Stimulated activated CD8-positive, alpha-beta memory T cell treated with anti-CD3 and anti-CD28 coated beads, Interleukin-12 subunit alpha, Interleukin-12 subunit beta, amount 100 ng/mL, for 4 hours (primary cell): ENCODE results near the gene CLK3.

ENCODE experiments used
- DNase-seq: peaks from one replicate; pipeline ENCODE4 v3.0.0-alpha.2; 2020; ENCODE audit warnings: low read depth

The CLK3 gene

DNA sequence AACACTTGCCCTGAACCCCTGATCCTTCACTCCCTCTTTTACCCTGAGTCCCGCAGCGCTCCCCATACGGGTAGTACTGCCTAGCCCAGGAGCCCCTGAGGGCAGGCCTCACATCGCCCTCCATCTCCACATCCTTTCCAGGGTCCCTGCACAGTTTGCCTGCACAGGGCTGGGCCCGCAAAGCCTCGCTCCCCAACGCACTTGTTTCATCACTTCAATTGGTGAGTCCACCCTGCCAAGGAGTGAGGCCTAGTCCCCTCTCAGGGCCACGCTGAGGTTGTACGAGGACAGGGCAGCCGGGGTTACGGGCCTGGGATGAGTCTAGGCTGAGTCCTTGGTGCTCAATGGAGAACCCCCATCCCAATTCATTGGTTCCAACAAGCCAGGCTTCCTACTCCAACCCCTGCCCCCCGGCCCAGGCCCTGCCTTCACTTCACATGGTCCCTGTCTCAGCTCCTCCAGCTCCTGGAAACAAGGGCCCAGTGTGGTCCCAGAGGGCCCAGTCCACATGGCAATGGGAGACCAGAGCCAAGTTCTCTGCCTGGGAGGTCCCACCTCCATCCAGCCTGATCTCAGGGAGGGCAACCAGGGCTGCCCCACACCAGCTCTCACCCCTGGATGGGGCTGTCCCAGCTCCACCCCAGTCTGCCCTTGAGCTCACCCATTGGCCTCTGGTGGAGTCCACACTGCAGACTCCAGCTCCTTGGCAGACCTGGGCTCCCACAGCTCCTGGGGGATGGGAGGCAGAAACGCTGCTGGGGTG lies 12.4 kb upstream of the CLK3 start:
- DNase-seq, result no peak

- DNase-seq, result no peak
Observed at GRCh38 chr15:74603789-74604705, 11.6 kb upstream of the CLK3 start.

DNA sequence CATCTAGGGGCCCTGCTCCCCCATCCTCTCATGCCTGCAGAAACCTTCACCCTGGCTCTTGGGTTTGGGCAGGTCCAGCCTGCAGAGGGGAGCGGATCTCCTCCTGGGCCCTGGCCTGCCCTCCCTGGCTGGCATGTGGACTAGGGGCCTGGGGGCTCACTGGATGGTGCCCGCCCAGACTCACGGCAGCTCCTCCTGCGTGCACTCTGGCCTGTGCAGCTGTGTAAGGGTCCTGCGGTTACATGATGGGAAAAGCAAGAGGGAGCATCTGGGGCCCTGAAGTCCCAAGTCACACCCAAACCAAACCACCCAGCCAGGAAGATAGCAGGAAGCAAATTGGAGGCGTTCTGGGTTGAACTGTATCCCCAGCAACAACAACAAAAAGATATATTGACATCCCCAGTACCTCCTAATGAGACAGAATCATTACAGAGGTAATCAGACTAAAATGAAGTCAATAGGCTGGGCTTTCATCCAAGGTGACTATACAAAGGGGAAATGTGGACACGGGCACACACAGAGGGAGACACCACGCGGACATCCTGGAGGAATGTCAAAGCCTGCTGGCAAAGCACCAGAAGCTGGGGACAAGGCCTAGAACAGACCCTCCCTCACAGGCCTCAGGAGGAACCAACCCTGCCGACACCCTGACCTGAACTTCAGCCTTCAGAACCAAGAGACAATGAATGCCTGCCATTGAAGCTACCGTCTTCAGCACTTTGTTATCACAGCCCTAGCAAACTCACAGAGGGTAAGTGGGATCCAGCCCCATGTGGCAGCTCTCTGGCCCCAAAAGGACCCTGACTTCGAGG lies 10.4 kb upstream of the CLK3 start:
- DNase-seq, result no peak

GRCh38 chr15:74605795-74606150 lies 9.9 kb upstream of the CLK3 start:
- no peak for DNase-seq

- DNase-seq, result no peak
Observed at GRCh38 chr15:74608786-74609185, 6.8 kb upstream of the CLK3 start.

DNA sequence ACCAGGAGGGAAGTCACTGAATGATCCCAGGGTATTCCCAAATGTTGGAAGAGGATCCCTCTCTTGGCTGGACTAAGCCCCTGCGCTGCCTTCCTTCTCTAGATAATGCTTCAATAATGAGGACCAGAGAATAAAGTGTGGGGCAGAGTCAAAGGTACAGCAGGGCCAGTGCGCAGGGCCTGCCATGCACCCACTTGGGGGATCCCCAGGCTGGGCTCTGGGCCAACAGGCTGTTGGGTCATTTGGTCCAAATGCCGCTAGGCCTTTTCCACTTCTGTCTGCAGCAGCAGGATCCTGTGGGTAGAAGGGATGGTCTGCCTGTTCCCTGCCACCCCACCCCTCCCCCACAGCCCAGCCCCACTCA lies 5.7 kb upstream of the CLK3 start:
- DNase-seq, result no peak

DNA sequence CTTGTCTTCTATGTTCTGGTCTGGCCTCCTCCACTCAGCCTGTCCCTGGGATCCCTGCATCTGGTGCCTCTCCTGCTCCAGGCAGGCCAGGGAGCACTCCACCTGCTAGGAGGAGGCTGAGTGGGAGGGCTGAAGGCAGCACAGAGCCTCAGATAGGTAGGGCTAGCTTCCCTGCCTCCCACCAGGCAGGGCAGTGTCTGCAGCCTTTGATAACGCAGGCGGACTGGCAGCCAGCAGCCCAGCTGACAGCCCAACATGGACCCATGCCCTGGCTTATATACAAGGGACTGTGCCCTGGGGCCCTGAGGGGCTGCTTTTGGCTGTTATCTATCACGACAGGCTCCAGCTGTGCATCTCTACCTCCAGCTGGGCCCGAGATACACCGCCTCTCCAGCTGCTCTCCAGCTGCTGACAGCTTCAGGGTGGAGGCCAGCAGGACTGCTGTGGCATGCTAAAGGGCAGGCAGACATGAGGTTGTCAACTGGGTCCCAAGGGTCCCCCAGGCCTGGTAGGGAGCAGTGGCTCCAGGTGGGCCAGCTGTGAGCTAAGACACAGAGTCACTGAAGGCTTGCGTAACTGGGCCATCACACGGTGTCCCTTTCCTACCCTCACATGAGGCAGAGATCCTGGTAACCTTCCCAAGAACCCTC lies 5.2 kb upstream of the CLK3 start:
- DNase-seq, result no peak

DNA sequence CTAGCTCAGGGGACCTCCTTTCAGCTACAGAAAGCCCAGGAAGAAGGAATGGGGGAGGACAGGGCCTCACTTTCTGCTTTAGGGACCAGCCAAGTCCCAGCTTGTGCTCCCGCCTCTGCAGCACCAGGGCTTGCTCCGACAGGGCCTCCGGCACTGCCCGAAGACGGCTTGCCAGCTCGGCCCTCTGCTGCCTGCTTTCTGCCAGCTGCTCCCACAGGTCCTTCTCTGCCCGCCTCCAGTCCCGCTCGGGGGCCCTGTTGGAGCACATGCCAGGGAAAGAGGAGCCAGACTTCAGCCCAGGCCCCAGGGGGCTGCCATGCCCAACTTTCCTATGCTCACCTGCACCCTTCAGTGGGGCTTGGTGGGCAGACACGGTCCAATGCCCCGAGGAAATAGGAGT lies 4.3 kb upstream of the CLK3 start:
- DNase-seq, result no peak

DNA sequence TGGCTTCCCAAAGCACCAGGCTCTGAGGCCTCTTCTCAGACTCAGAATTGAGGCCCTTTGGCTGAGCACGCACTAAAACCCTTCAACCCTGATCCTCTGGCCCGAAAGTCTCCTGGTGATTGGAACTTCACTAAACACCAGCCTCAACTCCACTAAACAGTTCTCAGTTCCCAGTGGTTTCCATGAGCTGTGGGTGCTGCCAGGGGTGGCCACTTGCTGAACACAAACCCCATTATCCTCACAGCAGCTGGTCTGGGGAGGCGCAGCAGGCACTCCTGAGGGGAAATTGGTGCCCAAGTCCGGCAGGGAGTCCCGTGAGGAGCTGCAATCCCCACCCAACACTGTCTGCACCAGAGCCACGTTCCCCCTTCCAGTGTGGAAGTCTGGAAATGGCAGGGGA lies 3.8 kb upstream of the CLK3 start:
- DNase-seq, result no peak

GRCh38 chr15:74612677-74613076 lies 3.0 kb upstream of the CLK3 start:
- DNase-seq, result no peak

DNA sequence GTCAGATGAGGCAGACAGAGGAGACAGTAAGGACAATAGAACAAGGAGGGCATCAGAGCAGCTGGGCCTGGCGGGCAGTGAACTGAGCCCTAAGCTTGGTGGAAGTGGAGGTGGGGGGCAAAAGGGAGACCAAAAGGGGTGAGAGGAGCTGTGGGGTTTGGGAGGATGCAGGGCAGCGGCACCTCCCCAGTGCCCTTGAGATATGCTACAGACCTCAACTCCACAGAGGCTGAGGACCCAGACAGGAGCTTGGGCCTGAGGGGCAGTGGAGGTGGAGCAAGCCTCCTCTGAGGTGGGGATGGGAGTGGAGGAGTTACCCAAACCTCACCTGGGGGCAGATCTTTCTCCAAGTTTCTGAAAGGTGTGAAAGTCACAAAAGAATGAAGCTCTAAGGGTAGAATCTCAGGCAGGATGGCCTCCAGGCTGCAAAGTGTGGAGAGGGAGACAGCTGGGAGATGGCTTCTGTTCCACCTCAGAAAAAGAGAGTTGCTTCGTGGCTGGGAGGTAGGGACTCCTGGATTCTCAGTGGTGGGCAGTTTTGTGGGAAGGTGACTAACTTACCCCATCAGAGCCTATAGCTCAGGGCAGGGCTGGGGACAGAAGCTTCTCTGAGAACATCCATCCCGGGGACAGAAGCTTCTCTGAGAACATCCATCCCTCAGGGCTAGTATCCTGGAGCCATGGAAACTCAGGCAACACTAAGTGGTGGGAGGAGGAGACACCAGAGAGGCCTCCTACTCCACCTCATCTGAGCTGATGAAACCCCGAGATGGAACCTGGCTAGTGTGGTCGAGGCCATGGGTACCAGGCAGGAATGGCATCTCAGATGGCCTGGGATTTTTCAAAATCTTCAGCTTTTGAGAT lies 2.3 kb upstream of the CLK3 start:
- DNase-seq, result no peak

DNA sequence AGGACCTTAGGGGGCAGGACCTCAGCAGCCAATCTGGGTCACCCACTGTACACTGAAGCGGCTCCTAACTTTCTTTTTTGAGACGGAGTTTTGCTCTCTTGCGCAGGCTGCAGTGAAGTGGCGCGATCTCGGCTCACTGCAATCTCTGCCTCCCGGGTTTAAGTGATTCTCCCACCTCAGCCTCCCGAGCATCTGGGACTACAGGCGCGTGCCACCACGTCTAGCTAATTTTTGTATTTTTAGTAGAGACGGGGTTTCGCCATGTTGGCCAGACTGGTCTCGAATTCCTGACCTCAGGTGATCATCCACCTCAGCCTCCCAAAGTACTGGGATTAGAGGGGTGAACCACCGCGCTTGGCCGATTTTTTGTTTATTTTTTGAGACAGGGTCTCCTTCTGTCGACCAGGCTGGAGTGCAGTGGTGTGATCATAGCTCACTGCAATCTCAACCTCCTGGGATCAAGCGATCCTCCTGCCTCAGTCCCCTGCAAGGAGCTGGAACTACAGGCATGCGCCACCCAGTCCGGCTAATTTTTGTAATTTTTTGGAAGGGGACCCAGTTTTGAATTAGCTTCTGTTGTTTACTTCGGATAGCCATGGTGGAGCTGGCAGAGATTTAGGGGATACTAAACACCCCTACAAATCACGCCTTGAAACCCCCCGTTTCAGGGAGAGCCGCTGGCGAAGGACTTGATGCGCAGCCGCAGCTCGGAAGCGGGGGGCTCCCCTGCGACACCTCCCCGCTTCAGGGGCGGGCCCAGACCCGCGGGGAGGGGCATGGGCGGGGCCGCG lies 1.5 kb upstream of the CLK3 start:
- no peak for DNase-seq

GRCh38 chr15:74614744-74615507 lies 710 bp upstream of the CLK3 start:
- peak; percentile 91 for DNase-seq

DNA sequence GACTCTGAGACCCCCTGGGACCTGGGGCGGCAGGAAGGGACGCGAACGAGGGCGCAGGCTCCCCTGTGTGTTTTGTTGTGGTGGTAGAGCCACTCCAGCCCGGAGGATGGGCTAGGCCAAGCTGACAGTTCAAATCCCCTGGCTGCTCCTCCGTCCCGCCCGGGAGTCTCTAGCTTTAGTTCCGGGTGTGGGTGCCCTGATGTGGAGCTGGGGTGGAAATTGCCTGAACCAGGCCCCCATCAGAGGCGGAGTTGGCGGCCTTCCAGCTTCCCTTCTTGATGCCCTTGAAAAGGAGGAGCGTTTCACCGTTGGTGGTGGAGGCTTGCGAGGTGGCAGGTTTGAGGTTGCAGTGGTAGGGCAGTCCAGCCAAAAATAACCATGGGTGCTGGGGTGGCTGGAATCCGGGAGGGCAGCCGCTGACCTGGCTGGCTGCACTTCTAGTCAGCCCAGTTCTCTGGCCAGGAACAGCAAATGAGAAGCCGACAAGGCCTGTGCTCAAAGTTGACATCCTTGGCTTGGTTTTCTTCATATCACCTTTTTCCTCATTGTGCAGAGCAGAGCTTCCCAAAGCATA lies 817 bp downstream of the CLK3 start:
- DNase-seq, result peak; percentile 44

DNA sequence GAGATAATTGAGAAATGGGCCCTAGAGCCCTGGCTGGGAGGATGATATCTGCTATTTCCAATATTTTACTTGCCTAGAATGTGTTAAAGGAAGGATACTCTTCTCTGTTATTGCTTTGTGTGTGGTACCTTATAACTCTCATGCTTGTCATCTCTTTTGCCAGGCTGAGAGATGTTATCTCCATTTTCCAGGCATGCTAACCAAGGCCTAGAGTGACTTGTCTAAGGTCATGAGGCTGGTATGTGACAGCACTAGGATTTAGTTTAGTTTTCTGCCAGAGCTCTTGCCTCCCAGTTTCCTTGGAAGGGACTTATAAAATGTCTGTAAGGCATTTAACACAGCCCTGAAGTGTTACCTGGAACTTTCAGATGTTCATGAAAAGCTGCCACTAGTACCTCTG lies 1.4 kb downstream of the CLK3 start:
- DNase-seq, result no peak

GRCh38 chr15:74618841-74619596 lies 3.4 kb downstream of the CLK3 start:
- DNase-seq, result no peak

- DNase-seq, result no peak
Observed at GRCh38 chr15:74619916-74620635, 4.4 kb downstream of the CLK3 start.
